HG03095 (cell line): ENCODE measurements around the gene DDX41.

Source experiments
- ATAC-seq: cut with Tn5 transposase; IDR thresholded peaks from one replicate; pipeline ENCODE4 v1.9.1; 2021; ENCODE audit warnings: moderate library complexity; ENCODE audit not compliant: unreplicated experiment

The DDX41 gene

GRCh38 chr5:177470759-177471536 is 45.8 kb downstream of the DDX41 start:
- ATAC-seq, result no peak

DNA sequence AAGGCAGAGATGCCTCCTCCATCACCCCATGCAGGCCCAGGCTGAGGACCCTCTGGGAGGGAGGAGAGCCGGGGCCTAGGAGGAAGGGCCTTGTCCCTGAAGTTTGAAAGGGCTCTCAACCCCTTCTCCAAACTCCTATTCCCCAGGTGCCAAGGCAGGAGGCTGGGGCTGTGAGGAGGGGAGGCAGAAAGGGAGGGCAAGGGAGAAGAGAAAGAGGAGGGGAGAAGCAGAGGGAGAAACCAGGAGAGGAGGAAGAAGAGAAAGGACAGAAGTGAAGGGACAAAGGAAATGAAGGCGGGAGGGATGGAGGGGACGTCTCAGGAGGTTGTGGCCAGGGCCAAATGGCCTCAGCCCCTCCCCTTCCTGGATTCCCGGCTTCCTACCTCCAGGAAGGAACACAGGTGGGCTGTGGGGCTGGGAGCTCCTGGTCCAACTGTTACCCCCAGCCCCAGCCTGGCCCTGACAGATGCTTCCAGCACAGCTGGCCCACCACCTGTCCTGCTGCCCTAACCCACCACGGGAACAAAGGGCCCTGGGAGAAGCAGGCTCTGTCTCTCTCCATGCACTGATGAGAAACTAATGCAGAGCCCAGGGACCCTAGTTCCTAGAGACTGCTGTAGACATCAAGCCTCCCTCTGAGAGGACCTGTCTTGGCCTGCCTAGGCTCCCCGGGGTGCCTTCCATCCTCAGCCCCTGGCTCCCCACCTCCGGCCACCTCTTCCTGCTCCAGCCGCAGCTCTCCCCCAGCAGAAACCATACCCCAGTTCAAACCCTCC is 46.8 kb downstream of the DDX41 start:
- no peak for ATAC-seq

- ATAC-seq, result no peak
Measured at GRCh38 chr5:177468685-177469628, 47.8 kb downstream of the DDX41 start.

- ATAC-seq, result no peak
Measured at GRCh38 chr5:177468329-177468684, 48.5 kb downstream of the DDX41 start.

- no peak for ATAC-seq
Measured at GRCh38 chr5:177467436-177467835, 49.3 kb downstream of the DDX41 start.

GRCh38 chr5:177466861-177467260 is 49.9 kb downstream of the DDX41 start:
- no peak for ATAC-seq

DNA sequence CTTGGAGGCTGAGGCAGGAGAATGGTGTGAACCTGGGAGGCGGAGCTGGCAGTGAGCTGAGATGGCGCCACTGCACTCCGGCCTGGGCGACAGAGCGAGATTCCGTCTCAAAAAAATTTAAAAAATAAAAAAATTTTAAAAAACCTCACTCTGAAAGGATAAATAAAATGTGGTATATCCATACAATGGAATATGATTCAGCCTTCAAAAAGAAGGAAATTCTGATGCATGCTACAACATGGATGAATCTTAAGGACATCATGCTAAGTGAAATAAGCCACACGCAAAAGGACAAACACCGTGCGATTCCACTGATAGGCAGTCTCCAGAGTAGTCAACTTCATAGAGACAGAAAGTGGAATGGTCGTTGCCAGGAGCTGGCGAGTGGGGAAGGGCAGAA is 51.7 kb downstream of the DDX41 start:
- ATAC-seq, result no peak

DNA sequence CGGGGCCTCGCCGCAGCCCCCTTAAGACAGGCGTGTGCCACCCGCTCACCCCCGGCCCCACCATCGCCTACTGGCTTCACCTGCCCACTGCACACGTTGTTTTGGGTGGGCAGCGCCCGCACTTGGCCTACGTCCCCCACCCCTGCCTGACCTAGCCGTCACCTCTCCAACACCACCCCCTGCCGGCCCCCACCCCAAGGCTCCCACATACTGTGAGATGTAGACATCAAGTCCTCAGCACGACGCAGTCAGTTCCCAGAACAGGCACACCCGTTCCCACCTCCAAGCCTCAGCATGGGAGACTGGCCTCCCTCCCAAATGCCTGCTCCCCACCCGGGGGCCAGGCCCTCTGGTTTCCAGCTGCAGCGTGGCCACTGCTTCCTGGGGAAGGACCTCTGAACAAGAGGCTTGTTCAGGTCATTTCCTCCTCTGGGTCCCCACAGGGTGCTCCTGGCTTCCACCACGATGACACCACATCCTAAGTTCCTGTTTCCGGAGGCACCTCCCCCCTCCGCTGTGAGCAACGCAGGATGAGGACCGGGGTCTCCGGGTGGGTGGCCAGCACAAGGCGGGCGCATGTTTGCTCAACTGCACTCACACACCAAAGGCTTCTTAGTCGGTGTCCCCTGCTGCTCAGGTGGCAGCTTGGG is 54.6 kb downstream of the DDX41 start:
- no peak for ATAC-seq
